GM19239 (cell line): Measurements from ENCODE around the gene PLA2G2D.

Source experiments
- DNase-seq: peaks from one replicate; pipeline ENCODE4 v3.0.0; 2011; ENCODE audit warnings: low spot score; ENCODE audit not compliant: insufficient read length
- FAIRE-seq: peaks from 2 replicates; lab custom pipeline; 2011; peaks lifted over from hg19 to GRCh38; lab: Jason Lieb, UNC

Gene PLA2G2D

DNA sequence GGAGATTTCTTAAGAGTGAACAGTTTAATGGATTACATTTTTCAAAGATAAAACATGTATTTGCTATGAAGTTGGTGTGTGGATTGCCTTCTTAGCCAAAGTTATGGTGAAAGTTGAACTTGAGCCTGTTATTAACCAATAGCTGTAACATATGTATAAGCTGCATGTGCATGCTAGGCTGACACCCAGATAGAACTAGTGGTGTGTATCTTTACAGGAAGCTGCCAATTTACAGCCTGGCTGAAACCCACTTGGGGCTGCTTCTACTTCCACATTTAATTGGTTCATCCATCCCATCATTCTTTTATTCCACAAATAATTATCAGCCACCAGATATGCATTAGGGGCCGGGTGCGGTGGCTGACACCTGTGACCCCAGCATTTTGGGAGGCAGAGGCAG is 46.1 kb downstream of the PLA2G2D start:
- DNase-seq: no peak
- no peak for FAIRE-seq

DNA sequence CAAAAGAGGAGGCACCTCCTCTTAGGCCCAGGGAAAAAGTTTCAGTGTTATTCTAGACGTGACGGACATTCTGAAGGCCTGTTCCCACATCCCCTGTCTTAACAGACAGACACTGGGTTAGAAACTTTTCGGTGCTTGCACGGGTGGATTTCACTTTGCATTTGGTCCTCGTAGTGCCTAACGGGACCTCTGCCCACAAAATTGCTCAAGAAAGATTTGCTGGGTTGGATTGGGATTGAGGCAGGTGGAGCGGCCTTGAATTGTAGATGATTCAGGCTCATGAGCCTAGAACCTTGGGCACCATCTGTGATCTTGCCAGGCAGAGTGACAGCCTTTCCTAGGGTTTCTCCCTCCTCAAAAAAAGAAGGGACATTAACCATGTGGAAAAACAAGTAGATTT is 46.6 kb downstream of the PLA2G2D start:
- no peak for DNase-seq
- no peak for FAIRE-seq

DNA sequence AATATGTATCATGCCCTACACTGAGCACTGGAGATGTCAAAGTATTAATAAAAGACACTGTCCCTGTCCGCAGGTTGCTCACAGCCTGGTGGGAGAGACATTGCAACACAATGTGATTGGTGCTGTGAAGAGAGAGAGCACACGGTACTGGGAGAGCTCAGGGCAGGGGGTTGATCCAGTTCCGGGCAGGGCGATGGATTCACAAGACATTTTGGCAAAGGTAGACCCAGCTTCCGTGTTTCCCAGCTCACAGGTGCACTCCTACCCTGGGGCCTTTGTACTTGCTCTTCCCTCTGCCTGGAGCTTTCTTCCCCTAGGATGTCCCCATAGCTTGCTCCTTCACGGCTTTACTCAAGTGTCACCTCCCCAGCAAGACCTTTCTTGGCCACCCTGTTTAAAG is 47.9 kb downstream of the PLA2G2D start:
- DNase-seq: no peak
- no peak for FAIRE-seq

DNA sequence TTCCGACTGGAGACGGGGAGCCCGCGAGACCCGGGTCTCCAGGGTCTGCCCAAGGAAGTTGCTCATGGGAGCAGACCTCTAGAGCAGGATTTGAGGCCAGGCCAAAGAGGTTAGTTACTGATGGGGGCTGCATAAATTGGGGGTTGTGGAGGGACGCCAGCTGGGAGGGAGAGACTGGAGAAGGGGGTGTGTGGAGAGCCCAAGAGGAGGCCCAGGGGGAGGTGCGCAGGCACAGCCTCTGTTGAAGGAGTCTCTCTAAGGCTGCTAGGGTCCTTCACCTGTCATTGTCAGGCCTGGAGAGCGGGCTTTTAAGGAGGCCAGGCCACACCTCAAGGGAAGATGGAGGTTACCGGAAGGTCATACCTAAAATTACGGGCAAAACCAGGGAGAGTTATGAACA is 49.0 kb downstream of the PLA2G2D start:
- FAIRE-seq: no peak

DNA sequence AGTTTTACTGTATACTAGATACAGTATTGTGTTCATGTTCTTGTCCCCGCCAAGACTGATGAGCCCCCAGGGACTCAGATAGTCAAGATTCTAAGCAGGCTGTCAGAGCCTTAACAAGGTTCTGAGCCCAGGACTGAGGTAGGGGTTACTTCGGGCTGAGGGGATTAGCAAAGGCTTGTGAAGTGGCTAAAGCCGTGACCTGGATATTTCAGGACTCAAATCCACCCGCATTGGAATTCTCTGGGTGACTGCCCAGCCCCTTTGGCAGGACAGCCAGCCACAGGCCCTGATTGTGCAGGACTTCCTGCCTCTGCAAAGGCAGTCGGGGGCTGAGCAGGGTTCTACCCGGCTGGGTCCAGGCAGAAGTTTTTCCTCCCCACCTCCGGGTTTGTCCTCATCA is 49.5 kb downstream of the PLA2G2D start, which contains the start of gene PLA2G5:
Gene PLA2G5, plus strand, starts transcription at position 321 of the 400 bp plus-strand sequence. CDS start 14,637 bp downstream, outside the sequence.
- no peak for FAIRE-seq
- no peak for DNase-seq

More for the DNA sequence above, 49.0 kb downstream of the PLA2G2D start:
- DNase-seq: no peak

DNA sequence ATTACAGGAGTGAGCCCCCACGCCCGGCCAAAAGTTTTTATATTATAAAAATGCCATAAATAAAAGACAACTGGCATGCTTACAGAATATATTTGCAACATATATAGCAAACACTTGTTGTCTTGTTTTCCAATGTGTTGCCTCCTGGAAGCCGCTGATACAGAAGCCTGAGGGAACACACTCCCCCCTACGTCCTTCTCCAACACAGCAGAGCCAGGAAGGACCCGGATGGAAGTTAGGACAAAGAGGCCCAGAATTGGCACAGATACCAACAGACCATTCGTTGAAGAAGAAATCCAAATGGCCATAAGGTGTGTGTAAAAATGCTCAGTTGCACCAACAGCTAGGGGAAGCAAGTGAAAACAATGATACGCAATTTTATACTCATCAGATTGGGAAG is 50.6 kb downstream of the PLA2G2D start:
- DNase-seq (no peak), FAIRE-seq (no peak)

DNA sequence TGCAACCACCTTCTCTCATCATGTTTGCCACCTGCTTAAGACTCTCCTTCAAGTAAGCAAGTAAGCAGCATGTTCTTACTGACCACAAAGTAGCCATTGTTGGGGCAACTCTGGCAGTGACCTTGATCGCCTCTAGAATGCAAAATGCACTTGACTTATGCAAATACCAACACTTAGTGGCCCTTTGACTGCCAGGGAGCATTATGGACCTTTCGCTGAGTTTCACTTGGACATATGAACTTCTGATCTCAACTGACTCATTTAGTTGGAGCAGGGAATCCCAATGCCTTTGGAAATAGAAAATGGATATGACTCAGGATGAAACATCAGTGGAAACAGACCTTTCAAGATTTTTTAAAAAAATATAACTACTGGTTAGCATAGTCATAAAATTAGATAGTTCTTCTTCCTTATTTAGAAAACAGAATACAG is 55.5 kb downstream of the PLA2G2D start:
- no peak for FAIRE-seq

More for the DNA sequence above, 55.5 kb downstream of the PLA2G2D start:
- DNase-seq: no peak
